Muscle of back (tissue), 11 donors: ENCODE results near the gene ARMC9. TPM values are rescaled to one million over a fixed set of nuclear protein-coding genes. Genes with fewer than 3 reads are reported as not detected.
A peak's percentile ranks its signal among the peaks of the same experiment; 100 is the strongest.
"Not testable (repeated sequence)": the region's sequence is repeated elsewhere in the genome, so short reads cannot be mapped to it uniquely, and the experiment has no call there.

Experiments
- DNase-seq, 3 donors: peaks; one replicate each; pipeline versions ENCODE4 v3.0.0 to v3.0.0-alpha.2; 2013
- polyA plus RNA-seq, 10 donors: library from polyadenylated mRNA; unstranded; fragments of 120-200 nt; gene quantifications; one replicate each; pipeline ENCODE4 v1.2.1, GENCODE V29; 2013; ENCODE audit not compliant: insufficient read length in 10 of 10

The ARMC9 gene
- polyA plus RNA-seq, 10 donors = 4.0 to 6.7 (median 5.1) TPM

DNA sequence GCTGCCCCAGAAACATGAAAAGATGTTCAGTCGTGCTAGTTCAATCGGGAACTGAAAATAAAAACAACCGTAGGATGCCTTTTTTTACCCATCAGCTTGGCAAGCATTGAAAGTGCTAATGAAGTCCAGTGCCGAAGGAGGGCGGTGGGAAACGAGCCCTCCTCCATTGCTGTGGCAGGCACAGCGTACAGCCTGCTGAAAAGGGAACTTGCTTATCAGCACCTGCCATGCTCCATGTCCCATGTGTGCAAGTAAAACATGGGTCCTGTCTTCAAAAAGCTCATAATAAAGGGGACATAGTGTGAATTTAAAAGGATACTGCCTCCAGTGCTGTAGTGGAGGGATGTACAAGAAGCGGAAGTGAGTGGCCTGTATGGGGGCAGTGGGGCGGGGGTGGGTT lies 82.4 kb downstream of the ARMC9 start:
- no peak for DNase-seq

- DNase-seq = no peak
These were observed 85.9 kb downstream of the ARMC9 start for GRCh38 chr2:231284296-231284695.

- DNase-seq = no peak
These were observed 88.5 kb downstream of the ARMC9 start for GRCh38 chr2:231286964-231287363.

GRCh38 chr2:231287696-231288095 lies 89.3 kb downstream of the ARMC9 start:
- no peak for DNase-seq

DNA sequence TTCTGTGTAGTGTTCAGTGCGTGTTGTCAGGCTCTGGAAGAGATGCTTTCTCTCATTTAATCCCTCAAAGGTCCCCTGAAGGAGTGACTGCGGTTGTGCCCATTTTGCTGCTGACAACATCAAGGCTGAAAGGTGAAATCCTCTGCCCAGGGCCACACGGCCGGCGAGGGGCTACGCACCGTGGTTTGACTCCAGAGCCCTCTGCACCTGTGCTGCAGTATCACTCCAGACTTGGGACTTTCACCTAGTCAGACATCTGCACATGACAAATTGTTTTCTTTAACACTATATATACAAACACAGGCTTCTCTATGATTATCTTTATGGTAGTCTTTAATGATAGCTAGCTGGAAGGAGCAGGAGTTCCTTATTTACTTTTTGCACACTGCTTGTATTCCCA lies 90.2 kb downstream of the ARMC9 start:
- DNase-seq = no peak

DNA sequence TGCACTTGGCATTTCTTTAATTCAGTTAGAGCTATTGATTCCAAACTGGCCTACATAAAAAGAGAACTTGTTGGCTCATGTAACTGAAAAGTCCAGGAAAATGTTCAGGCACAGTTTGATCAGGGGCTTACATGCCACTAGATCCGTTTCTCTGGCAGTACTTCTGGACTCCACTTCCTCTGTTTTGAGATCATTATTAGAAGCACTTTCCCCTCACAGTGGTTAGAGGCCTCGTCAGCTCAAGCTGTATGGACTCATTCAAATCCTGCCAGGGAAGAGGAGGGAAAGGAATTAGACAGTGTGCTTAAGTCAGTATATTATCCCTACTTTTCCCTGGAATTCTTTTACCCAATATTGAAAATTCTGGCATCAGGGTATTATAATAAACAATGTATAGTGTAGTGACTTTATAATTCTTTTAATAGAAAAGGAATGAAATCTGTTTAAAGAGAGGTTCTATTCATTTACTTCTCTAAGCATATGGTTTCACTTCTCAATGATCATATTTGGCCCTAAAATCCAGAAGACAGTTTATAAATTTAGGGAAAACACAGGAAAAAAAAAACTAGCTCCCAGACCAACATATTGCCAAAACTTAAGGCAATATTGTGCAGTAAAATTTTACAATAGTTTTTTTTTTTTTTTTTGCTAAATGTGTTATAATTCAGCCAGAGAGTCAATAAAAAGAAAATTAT lies 92.0 kb downstream of the ARMC9 start:
- peak; percentile 4 to 67 (median 21) for DNase-seq

DNA sequence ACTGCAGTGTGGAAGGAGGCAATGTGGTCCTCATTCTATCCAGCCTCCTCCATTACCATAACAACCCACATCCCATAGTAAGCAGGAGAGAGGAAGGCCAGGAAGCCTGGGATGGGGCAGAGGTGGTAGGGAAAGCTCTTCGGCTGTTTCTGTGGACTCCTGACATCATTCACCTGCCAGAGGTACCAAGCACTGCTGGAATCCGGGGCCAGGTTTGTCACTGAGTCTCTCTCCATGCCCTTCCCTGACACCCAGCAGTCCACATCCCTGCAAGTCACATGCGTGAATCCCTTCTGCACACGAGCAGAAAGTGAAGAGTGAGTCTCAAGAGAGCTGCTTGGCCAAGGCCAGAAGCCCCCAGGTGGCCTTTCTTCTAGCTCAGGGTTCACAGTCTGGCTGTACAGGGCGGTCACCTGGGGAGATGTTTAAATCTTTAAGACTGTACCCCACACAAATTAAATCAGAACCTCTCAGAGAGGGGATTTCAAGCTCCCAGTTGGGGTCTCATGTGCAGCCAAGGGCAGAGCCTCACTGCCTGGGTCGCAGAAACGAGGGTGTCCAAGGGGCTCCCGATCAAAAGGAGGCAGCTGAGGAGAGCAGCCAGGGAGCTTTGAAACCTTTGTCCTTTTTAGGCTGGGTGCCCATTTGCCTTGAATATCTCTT lies 94.2 kb downstream of the ARMC9 start:
- no peak for DNase-seq

- DNase-seq = no peak
These were observed 94.7 kb downstream of the ARMC9 start for GRCh38 chr2:231293163-231293562.

DNA sequence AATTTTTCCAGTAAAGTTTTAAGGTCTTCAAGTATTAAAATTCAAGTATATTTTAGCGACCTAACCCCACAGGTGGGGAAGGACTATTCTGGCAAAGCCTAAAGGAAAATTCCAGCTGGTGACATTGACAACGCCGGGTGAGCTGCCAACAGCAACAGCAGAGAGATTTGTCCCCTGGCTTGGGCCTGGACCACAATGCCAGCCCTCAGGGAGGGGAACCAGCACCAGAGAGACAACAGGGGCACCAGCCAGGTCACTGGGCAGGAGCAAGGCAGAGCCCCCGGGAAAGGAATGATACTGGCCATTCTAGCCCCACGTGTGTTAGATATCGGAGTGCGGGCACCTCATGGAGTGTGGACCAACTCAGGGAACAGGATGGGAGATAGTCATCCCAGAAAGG lies 95.7 kb downstream of the ARMC9 start:
- DNase-seq = no peak

DNA sequence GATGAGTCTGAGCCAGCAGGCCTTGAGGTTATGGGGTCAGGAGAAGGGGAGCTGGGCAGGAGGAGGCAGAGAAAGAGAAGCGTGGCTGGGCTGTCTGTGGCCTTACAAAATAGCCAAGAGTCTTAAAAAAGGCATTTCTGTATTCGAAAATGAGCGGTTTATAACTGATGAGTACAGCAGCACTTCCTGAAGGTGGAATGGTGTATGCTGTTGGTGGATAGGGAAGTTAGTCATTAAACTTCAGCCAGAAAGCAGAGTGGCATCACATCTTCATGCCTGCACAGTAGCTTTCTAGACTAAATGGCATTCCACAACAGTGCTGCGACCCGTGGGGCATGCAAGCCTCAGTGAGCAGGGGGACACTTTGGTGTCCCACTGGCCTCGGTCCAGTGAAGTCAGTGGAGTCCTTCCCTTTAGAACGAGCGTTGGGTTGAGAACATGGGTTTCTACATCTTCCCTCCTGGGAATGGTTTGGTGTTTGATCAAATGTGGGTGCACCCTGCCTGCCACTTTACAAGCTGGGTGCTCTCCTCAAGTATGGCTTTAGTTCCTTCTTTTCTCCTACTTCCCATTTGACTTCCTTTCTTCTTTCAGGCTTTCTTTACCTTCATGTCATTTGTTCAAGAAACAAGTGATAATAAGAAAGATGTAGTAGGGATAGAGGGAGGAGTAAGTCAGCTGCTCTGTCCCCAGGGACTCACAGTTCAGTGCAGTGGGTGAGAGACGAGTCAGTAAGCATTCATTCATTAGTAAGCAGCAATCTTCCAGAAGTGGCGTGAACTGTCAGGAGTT lies 96.3 kb downstream of the ARMC9 start:
- no peak for DNase-seq

DNA sequence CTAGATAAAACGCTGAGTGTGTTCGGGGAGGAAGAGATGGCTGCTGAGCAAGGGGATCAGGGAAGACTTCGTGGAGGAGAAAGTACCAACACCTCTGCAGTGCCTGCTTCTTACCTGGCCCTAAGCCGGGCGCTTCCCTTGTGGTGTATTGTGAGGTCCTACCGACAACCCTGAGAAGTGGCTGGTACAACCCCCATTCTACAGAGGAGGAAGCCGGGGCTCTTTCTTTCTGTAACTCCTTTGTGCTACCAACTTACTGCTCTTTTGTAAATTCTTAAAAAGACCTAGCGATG lies 96.9 kb downstream of the ARMC9 start:
- DNase-seq = no peak

DNA sequence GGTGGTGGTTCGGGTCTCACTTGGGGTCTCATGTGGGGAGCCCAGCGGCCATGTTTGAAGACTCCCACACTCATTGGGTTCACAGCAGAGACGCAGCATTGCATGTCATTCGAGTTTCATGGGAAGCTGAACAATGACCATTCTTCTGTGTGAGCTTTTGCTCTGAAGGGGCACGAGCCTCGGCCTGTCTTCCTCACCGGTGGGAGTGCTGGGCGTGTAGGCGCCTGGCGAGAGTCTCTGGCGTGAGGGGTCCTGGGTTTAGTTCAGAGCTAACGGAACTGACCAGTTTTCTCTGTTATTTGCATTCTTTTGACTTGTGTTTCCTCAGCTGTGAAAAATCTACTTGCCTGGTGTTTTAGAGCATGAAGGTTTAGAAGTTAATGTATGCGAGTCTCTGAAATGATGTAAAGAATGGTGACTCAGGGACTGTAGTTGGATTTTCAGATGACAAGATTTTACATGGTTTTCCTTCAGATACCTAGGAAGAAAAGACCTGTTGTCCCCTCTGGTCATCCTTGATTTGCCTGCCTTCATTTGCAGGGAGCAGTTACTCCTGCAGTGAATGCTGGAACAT lies 98.1 kb downstream of the ARMC9 start:
- no peak for DNase-seq

- peak; percentile 8 to 49 (median 25) for DNase-seq
These were observed 98.9 kb downstream of the ARMC9 start for GRCh38 chr2:231297108-231297908.

GRCh38 chr2:231298091-231298490 lies 99.7 kb downstream of the ARMC9 start:
- no peak for DNase-seq

- peak in 1 of 3 donors; percentile 37 for DNase-seq
These were observed 100.8 kb downstream of the ARMC9 start for GRCh38 chr2:231299267-231299666.

DNA sequence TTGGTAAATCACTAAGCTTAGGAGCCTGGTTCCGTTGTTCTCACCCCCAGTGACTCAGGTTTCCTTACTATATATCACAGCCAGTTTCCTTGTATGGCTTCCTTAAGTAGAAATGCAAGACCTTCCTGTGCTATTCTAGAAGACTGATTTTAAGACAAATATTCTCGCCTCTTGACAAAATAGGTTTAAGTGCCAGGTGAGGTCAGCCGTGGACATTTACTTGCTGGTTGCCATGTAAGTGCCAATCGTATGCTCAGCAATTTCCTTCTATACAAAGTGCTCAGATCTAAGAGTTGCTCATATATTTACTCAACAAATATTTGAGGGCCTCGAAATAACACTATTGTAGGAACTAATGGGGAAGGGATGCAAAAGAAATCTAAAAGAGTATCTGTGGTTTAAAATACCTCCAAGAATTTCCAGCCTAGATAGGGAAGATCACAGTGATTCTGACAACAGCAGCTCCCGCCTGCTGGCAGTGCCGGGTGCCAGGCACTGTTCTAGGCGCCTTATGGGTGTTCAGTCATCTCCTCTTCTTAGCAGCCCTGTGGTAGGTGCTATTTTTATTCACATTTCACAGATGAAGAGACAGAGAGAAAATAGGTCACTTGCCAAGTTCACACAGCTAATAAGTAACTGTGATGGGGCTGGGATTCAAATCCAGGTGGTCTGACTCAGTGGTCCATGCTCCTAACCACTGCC lies 101.7 kb downstream of the ARMC9 start:
- DNase-seq = no peak

DNA sequence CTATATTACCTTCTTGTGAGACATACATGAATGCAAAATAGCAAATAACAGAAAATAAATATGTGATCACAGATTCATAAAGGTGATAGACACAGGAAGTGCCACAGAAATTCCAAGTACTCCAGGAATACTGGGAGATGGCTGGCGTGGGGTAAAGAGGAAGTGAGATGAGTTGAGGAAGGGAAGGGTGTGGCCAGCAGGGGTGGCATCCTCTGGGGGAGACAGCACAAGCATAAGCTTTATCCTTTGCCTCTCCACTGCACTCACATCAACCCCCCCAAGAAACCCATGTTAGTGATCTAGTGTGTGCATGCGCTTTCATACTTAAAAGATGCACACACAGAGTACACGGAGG lies 102.3 kb downstream of the ARMC9 start:
- DNase-seq = no peak

DNA sequence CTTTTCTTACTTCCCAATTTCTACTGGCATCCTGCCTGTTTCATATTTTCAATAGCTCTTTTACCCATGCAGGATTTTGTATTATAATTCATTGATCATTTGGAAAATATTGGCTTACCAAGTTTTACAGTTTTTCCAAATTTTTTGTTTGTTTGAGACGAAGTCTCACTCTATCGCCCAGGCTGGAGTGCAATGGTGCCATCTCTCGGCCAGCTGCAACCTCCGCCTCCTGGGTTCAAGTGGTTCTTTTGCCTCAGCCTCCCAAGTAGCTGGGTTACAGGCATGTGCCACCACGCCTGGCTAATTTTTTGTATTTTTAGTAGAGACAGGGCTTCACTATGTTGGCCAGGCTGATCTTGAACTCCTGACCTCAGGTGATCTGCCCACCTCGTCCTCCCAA lies 105.8 kb downstream of the ARMC9 start:
- not testable (repeated sequence) for DNase-seq

GRCh38 chr2:231305221-231305620 lies 106.8 kb downstream of the ARMC9 start:
- no peak for DNase-seq

DNA sequence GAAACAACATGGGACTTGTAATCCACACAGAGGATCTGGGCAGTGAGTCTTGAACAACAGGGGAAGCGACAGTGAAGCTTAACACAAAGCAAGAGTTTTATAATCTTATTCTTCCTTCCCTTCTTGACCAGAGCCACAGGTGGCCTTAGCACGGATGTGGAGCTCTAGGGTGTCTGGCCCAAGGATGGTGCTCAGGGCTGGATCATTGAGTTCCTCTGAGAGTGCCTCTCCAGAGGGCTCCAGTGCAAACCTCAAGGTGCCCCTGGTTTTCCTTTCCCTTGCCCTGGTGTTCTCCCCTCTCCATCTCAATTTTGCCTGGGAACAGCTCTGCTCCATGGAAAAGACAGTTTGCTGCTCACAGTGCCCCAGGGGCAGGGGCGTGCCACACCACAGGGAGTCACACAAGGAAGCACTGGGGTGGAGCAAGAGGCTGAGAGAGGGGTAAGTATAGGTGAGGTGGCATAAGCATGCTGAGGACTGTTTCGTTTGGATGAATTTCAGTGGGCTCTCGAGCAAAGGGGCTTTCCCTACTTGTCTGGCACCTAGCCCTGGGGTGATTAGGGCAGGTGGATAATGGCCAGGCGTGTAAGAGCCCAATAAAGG lies 108.5 kb downstream of the ARMC9 start:
- no peak for DNase-seq

- DNase-seq = no peak
These were observed 109.8 kb downstream of the ARMC9 start for GRCh38 chr2:231308219-231308618.
